D721Med (cell line): ENCODE results near the gene LRRC4B.
A peak's percentile ranks its signal among the peaks of the same experiment; 100 is the strongest.

Source experiments
- DNase-seq: peaks from one replicate; pipeline ENCODE4 v3.0.0; 2011; ENCODE audit warnings: low spot score; ENCODE audit not compliant: insufficient read length
- FAIRE-seq: peaks from 2 replicates; lab custom pipeline; 2011; peaks lifted over from hg19 to GRCh38; lab: Jason Lieb, UNC
- CTCF ChIP-seq: IDR thresholded peaks from 2 replicates; pipeline ENCODE4 v1.5.1; 2012; ENCODE audit warnings: mild to moderate bottlenecking, control low read depth; ENCODE audit not compliant: insufficient read depth; ENCODE audit errors: missing control alignments

Gene LRRC4B

GRCh38 chr19:50558449-50558848, 9.8 kb downstream of the LRRC4B start:
- FAIRE-seq: no peak

GRCh38 chr19:50558039-50558438, 10.2 kb downstream of the LRRC4B start:
- FAIRE-seq: no peak
- TF ChIP-seq CTCF: no peak

More at GRCh38 chr19:50558449-50558848, 9.8 kb downstream of the LRRC4B start:
- no peak for DNase-seq
- TF ChIP-seq CTCF: no peak

GRCh38 chr19:50557009-50557613, 11.1 kb downstream of the LRRC4B start:
- FAIRE-seq (no peak), DNase-seq (no peak)
- no peak for TF ChIP-seq CTCF

More at GRCh38 chr19:50558039-50558438, 10.2 kb downstream of the LRRC4B start:
- no peak for DNase-seq

GRCh38 chr19:50556282-50557008, 11.8 kb downstream of the LRRC4B start:
- peak; percentile 59 for TF ChIP-seq CTCF
- FAIRE-seq: no peak
- DNase-seq: peak; percentile 96

- no peak for DNase-seq
- FAIRE-seq: no peak
- TF ChIP-seq CTCF: no peak
These were observed 12.6 kb downstream of the LRRC4B start for GRCh38 chr19:50555450-50556281.

- no peak for DNase-seq
- FAIRE-seq: no peak
- no peak for TF ChIP-seq CTCF
These were observed 13.2 kb downstream of the LRRC4B start for GRCh38 chr19:50555033-50555432.
